H1 (cell line): ENCODE results near the gene CLCN3. TPM values are rescaled to one million over a fixed set of nuclear protein-coding genes. Genes with fewer than 3 reads are reported as not detected.

Experiments used
- CTCF ChIA-PET: fragments of 300-600 bp; sonication (Branson Sonifier 250); formaldehyde crosslinking; loops from one replicate; lab custom pipeline; 2021; ENCODE audit not compliant: partially characterized antibody; lab: Charles Lee
- POLR2A ChIA-PET: fragments of 300-600 bp; sonication (Branson Sonifier 250); formaldehyde crosslinking; loops from one replicate; lab custom pipeline; 2021; ENCODE audit warnings: inconsistent platforms; ENCODE audit not compliant: partially characterized antibody; lab: Charles Lee
- DNase-seq, 2 experiments: peaks; one replicate each; pipeline versions ENCODE4 v3.0.0 to v3.0.0-alpha.2; 2010 to 2022; ENCODE audit warnings: low spot score in 2 of 2, low read depth in 1 of 2, mixed read lengths in 1 of 2
- FAIRE-seq: peaks from 2 replicates; lab custom pipeline; 2011; peaks lifted over from hg19 to GRCh38; lab: Jason Lieb, UNC
- H2AFZ ChIP-seq: 2 replicates; pipeline ENCODE4 v1.8.1; 2012; ENCODE audit warnings: low read length, inconsistent platforms
- H2AK5ac ChIP-seq: 2 replicates; pipeline ENCODE4 v1.6.1; 2013; ENCODE audit warnings: low read depth, low read length
- H2BK120ac ChIP-seq: replicated peaks from 2 replicates; pipeline ENCODE3; 2013; ENCODE audit warnings: low read depth, low read length, inconsistent platforms
- H2BK12ac ChIP-seq: 2 replicates; pipeline ENCODE4 v1.6.1; 2013; ENCODE audit warnings: low read depth, low read length
- H2BK15ac ChIP-seq: 2 replicates; pipeline ENCODE4 v1.6.1; 2013; ENCODE audit warnings: low read length
- H2BK20ac ChIP-seq: 2 replicates; pipeline ENCODE4 v1.6.1; 2013; ENCODE audit warnings: low read length
- H2BK5ac ChIP-seq: 2 replicates; pipeline ENCODE4 v1.6.1; 2013; ENCODE audit warnings: low read depth, low read length
- H3K14ac ChIP-seq: 2 replicates; pipeline ENCODE4 v1.6.1; 2013; ENCODE audit warnings: inconsistent platforms; ENCODE audit not compliant: insufficient read length
- H3K18ac ChIP-seq: 2 replicates; pipeline ENCODE4 v1.6.1; 2013; ENCODE audit warnings: low read length; ENCODE audit errors: extremely low read depth
- H3K23ac ChIP-seq: 2 replicates; pipeline ENCODE4 v1.6.1; 2013; ENCODE audit warnings: inconsistent platforms; ENCODE audit not compliant: insufficient read length
- H3K23me2 ChIP-seq: 2 replicates; pipeline ENCODE4 v1.6.1; 2013; ENCODE audit warnings: low read depth, low read length
- H3K27ac ChIP-seq: 2 replicates; pipeline ENCODE4 v1.6.1; 2011; ENCODE audit warnings: low read depth, low read length, inconsistent platforms
- H3K27me3 ChIP-seq, 4 experiments: replicated peaks in 1 of 4; 1 replicate in 1 of 4; 2 replicates in 3 of 4; pipeline versions ENCODE4 v1.6.1 to v1.8.1; 2011 to 2013; ENCODE audit warnings: low read length in 3 of 4, mild to moderate bottlenecking in 3 of 4, inconsistent platforms in 2 of 4, mixed read lengths in 2 of 4, moderate library complexity in 1 of 4; ENCODE audit not compliant: control insufficient read depth in 3 of 4, insufficient read depth in 3 of 4; ENCODE audit errors: extremely low read depth in 1 of 4
- H3K36me3 ChIP-seq, 4 experiments: 2 replicates each; pipeline versions ENCODE4 v1.6.1 to v1.8.1; 2011 to 2013; ENCODE audit warnings: mild to moderate bottlenecking in 4 of 4, low read length in 3 of 4, moderate library complexity in 2 of 4, control low read depth in 1 of 4, inconsistent platforms in 1 of 4; ENCODE audit not compliant: insufficient read depth in 4 of 4, control insufficient read depth in 2 of 4
- H3K4ac ChIP-seq: replicated peaks from 2 replicates; pipeline ENCODE3; 2013; ENCODE audit warnings: low read length, low read depth, mixed read lengths, inconsistent platforms; ENCODE audit not compliant: insufficient read length
- H3K4me1 ChIP-seq, 4 experiments: replicated peaks in 1 of 4; 1 replicate in 1 of 4; 2 replicates in 3 of 4; pipeline versions ENCODE4 v1.6.1 to v1.8.1; 2011 to 2013; ENCODE audit warnings: low read length in 3 of 4, inconsistent platforms in 2 of 4, mixed read lengths in 1 of 4; ENCODE audit not compliant: insufficient read depth in 4 of 4, control insufficient read depth in 3 of 4
- H3K4me2 ChIP-seq, 2 experiments: 2 replicates each; pipeline versions ENCODE4 v1.6.1 to v1.8.1; 2011 to 2013; ENCODE audit warnings: low read depth in 2 of 2, low read length in 2 of 2, control low read depth in 1 of 2, inconsistent platforms in 1 of 2, mild to moderate bottlenecking in 1 of 2; ENCODE audit not compliant: insufficient read depth in 1 of 2
- H3K4me3 ChIP-seq, 4 experiments: fragments of 200-600, 300-600 bp in 1 of 4; sonication (generic), shearing (Covaris generic), sonication (Bioruptor Twin) in 1 of 4; 2 replicates each; pipeline versions ENCODE4 v1.5.1 to v1.8.1; 2011 to 2016; ENCODE audit warnings: low read length in 4 of 4, low read depth in 3 of 4, control low read depth in 2 of 4, inconsistent platforms in 2 of 4, mild to moderate bottlenecking in 2 of 4, mixed read lengths in 1 of 4, moderate library complexity in 1 of 4; ENCODE audit not compliant: insufficient read depth in 2 of 4; ENCODE audit errors: extremely low read depth in 1 of 4
- H3K56ac ChIP-seq: replicated peaks from 2 replicates; pipeline ENCODE3; 2013; ENCODE audit warnings: low read depth, mild to moderate bottlenecking, mixed read lengths, low read length, inconsistent platforms; ENCODE audit not compliant: insufficient read length
- H3K79me1 ChIP-seq: 2 replicates; pipeline ENCODE4 v1.6.1; 2013; ENCODE audit warnings: low read depth, low read length, control low read depth
- H3K79me2 ChIP-seq, 2 experiments: 2 replicates each; pipeline versions ENCODE4 v1.6.1 to v1.8.1; 2012 to 2013; ENCODE audit warnings: low read length in 2 of 2, mild to moderate bottlenecking in 2 of 2, inconsistent platforms in 1 of 2; ENCODE audit not compliant: insufficient read depth in 2 of 2, control insufficient read depth in 1 of 2
- H3K9ac ChIP-seq, 4 experiments: replicated peaks in 1 of 4; 1 replicate in 1 of 4; 2 replicates in 3 of 4; pipeline versions ENCODE4 v1.6.1 to v1.8.1; 2011 to 2013; ENCODE audit warnings: low read depth in 3 of 4, low read length in 3 of 4, control low read depth in 2 of 4, mild to moderate bottlenecking in 2 of 4, moderate library complexity in 2 of 4, inconsistent platforms in 1 of 4; ENCODE audit errors: extremely low read depth in 1 of 4
- H3K9me3 ChIP-seq, 2 experiments: 2 replicates each; pipeline versions ENCODE4 v1.6.1 to v1.8.1; 2012 to 2013; ENCODE audit warnings: mild to moderate bottlenecking in 2 of 2, moderate library complexity in 2 of 2, control low read depth in 1 of 2, inconsistent platforms in 1 of 2, low read depth in 1 of 2, low read length in 1 of 2, mixed read lengths in 1 of 2; ENCODE audit not compliant: insufficient read depth in 2 of 2
- H4K20me1 ChIP-seq, 2 experiments: replicated peaks in 1 of 2; 2 replicates each; pipeline versions ENCODE3 to v1.8.1; 2011 to 2013; ENCODE audit warnings: inconsistent platforms in 2 of 2, low read length in 2 of 2, mild to moderate bottlenecking in 1 of 2; ENCODE audit not compliant: insufficient read depth in 2 of 2, control insufficient read depth in 1 of 2
- H4K5ac ChIP-seq: 2 replicates; pipeline ENCODE4 v1.6.1; 2013; ENCODE audit warnings: low read length, low read depth, mixed read lengths, inconsistent platforms; ENCODE audit not compliant: insufficient read length
- H4K8ac ChIP-seq: 2 replicates; pipeline ENCODE4 v1.8.0; 2013; ENCODE audit warnings: mild to moderate bottlenecking, moderate library complexity, low read length, inconsistent platforms; ENCODE audit not compliant: insufficient read depth; ENCODE audit errors: extremely low read depth
- H4K91ac ChIP-seq: replicated peaks from 2 replicates; pipeline ENCODE3; 2013; ENCODE audit warnings: low read length, mixed read lengths, inconsistent platforms; ENCODE audit not compliant: insufficient read length
- BACH1 ChIP-seq: IDR thresholded peaks from 2 replicates; pipeline ENCODE4 v1.6.1; 2012; ENCODE audit warnings: low read length, improper control_type of control experiment
- BRCA1 ChIP-seq: IDR thresholded peaks from 2 replicates; pipeline ENCODE4 v1.6.1; 2012; ENCODE audit warnings: low read depth, low read length, improper control_type of control experiment
- CHD1 ChIP-seq: IDR thresholded peaks from 2 replicates; pipeline ENCODE4 v1.6.1; 2012; ENCODE audit warnings: low read depth, low read length, improper control_type of control experiment
- HDAC2 ChIP-seq, 2 experiments: fragments of 300-600 bp in 1 of 2; sonication (generic) in 1 of 2; IDR thresholded peaks; 2 replicates each; pipeline ENCODE4 v1.6.1; 2011 to 2012; ENCODE audit warnings: low read depth in 2 of 2, low read length in 2 of 2, mild to moderate bottlenecking in 2 of 2, moderate library complexity in 2 of 2, borderline replicate concordance in 1 of 2, inconsistent platforms in 1 of 2
- POLR2A ChIP-seq, 2 experiments: IDR thresholded peaks; 1 replicate in 1 of 2; 2 replicates in 1 of 2; pipeline ENCODE4 v1.6.1; 2011; ENCODE audit warnings: low read depth in 2 of 2, low read length in 2 of 2, mild to moderate bottlenecking in 2 of 2; ENCODE audit errors: control extremely low read depth in 1 of 2
- POLR2AphosphoS5 ChIP-seq: IDR thresholded peaks from 2 replicates; pipeline ENCODE4 v1.6.1; 2011; ENCODE audit warnings: low read depth, low read length
- RFX5 ChIP-seq: IDR thresholded peaks from 2 replicates; pipeline ENCODE4 v1.6.1; 2011; ENCODE audit warnings: low read depth, low read length, improper control_type of control experiment, borderline replicate concordance
- WGBS, 2 experiments: shearing (Covaris generic) in 1 of 2; methylation state at CpG; one replicate each; pipeline versions ENCODE4 v1.1.6 to v1.1.7; 2013 to 2015; ENCODE audit warnings: low lambda C conversion rate in 2 of 2, mixed read lengths in 2 of 2, inconsistent platforms in 1 of 2, low coverage in 1 of 2, missing lambda C conversion rate in 1 of 2; ENCODE audit not compliant: insufficient replicate concordance in 2 of 2, insufficient coverage in 1 of 2, insufficient read length in 1 of 2; ENCODE audit errors: extremely low coverage in 1 of 2, missing lambda C conversion rate in 1 of 2; 5-methylcytosine and 5-hydroxymethylcytosine counted together
- polyA plus RNA-seq, 7 experiments: library from polyadenylated mRNA; depleted of rRNA in 3 of 7; stranded (reverse) in 5 of 7; unstranded in 2 of 7; fragments of >200 nt in 5 of 7; fragments of 200-250 nt in 2 of 7; gene quantifications; 1 replicate in 5 of 7; 2 replicates in 1 of 7; 4 replicates in 1 of 7; pipeline versions ENCODE4 v1.2.1 to v1.2.3, GENCODE V29; 2011 to 2013; ENCODE audit warnings: missing spikeins in 2 of 7, mixed read lengths in 2 of 7
- total RNA-seq: library from RNA; stranded (reverse); fragmentation: NEBNext Ultra II Directional; extraction: Animal tissue kit (Norgen Biotek cat#: 25700); gene quantifications from 2 replicates; pipeline ENCODE4 v1.2.1, GENCODE V29; 2021

The CLCN3 gene
- total and polyA plus RNA-seq, 2 of the 8 experiments (the other 6 are each of a cell fraction or from before 2014, with no cell fraction given): 8.8 to 32.8 TPM

DNA sequence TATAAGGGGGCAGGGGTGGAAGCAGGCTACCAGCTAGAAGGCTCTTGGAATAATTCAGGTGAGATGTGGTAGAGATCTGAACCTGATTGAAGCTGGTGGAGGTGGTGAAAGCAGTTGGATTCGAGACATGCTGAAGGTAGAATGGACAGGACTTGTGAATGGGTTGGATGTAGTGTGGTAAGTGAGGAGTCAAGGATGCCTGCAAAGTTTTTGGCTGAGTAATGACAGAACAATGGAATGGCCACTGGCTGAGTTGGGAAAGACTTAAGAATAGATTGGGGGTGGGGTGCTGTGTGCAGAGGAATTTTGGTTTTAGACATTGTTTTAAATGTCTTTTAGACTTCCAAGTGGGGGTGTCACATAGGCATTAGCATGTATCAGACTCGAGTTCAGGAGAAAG, 103.9 kb downstream of the CLCN3 start:
- H2BK20ac ChIP-seq: no peak overlapping the region
- POLR2A ChIA-PET: interaction anchor here (1.6 kb wide), 1 partner anchor 10 kb away, joined by 3 read pairs; no protein-coding TSS in a partner anchor
- H3K36me3 ChIP-seq: peaks cover 0 to 6% (median 0%) of the 10 kb centered on the region in 4 experiments; a peak in 2 of 8 replicates
- H2BK5ac ChIP-seq: no peak overlapping the region
- no peak overlapping the region for H2AK5ac ChIP-seq
- no peaks in the 10 kb centered on the region for H4K20me1 ChIP-seq
- H3K79me2 ChIP-seq: no peaks in the 10 kb centered on the region
- H2BK12ac ChIP-seq: no peak overlapping the region
- no peak overlapping the region for H4K5ac ChIP-seq
- DNase-seq (no peak), FAIRE-seq (no peak)
- CTCF ChIA-PET: interaction anchor here (0.9 to 2.6 kb wide), 6 partner anchors 10 to 111 kb away, joined by 3 to 19 read pairs (median 3); partner anchors contain the start of gene NEK1
- H3K27me3 ChIP-seq: no peaks in the 10 kb centered on the region
- no peaks in the 10 kb centered on the region for H3K79me1 ChIP-seq
- no peak overlapping the region for H3K18ac ChIP-seq
- H2BK15ac ChIP-seq: no peak overlapping the region
- no peaks in the 10 kb centered on the region for H3K9me3 ChIP-seq
- no peak overlapping the region for H3K23ac ChIP-seq
- H2BK120ac ChIP-seq: no peak overlapping the region
- no peak overlapping the region for H4K91ac ChIP-seq
- H3K4ac ChIP-seq: no peak overlapping the region
- H3K23me2 ChIP-seq: no peaks in the 10 kb centered on the region
- H3K4me2 ChIP-seq: no peak overlapping the region
- H3K4me3 ChIP-seq: no peak overlapping the region
- no peak overlapping the region for H3K9ac ChIP-seq
- H3K56ac ChIP-seq: no peak overlapping the region
- no peaks in the 10 kb centered on the region for H3K4me1 ChIP-seq
- H3K27ac ChIP-seq: no peak overlapping the region
- no peak overlapping the region for H4K8ac ChIP-seq
- no peak overlapping the region for H3K14ac ChIP-seq
- WGBS, 2 experiments: 98% methylated on average over 2 of the region's 2 CpGs; no CpG with 5 or more reads in 1 of the 2 experiments
- no peak overlapping the region for H2AFZ ChIP-seq
- TF ChIP-seq BACH1 (no peak), BRCA1 (no peak), POLR2A (IDR thresholded peaks at IDR 0.05; ENCODE audit: control extremely low read depth in 1 of 2, low read depth in 2 of 2, low read length in 2 of 2) (peak in 1 of 2 experiments; percentile 1; a peak in 1 of 3 replicates), RFX5 (no peak), HDAC2 (IDR thresholded peaks at IDR 0.05; ENCODE audit: borderline replicate concordance in 1 of 2, low read depth in 2 of 2, low read length in 2 of 2) (no peak), POLR2AphosphoS5 (0 out of 2 replicates have a peak, but pooled peaks have one; percentile 18), CHD1 (no peak)
